Smooth muscle cell (in vitro differentiated cells): ENCODE measurements around the gene KLHDC3. TPM values are rescaled to one million over a fixed set of nuclear protein-coding genes. Genes with fewer than 3 reads are reported as not detected.

Experiments
- DNase-seq: peaks from one replicate; lab custom pipeline; 2025; ENCODE audit not compliant: unreplicated experiment; lab: John Stamatoyannopoulos, UW
- H2AFZ ChIP-seq: fragments of 200-600 bp; sonication (generic); 2 replicates; pipeline ENCODE4 v1.6.0; 2016; ENCODE audit warnings: antibody characterized with exemption, low read depth, mild to moderate bottlenecking
- H3F3A ChIP-seq: fragments of 200-600 bp; sonication (generic); 2 replicates; pipeline ENCODE4 v1.6.0; 2017; ENCODE audit warnings: antibody characterized with exemption, low read depth
- H3K27ac ChIP-seq: fragments of 200-600 bp; sonication (generic); 2 replicates; pipeline ENCODE4 v1.5.1; 2016; ENCODE audit warnings: low read depth, mild to moderate bottlenecking
- H3K27me3 ChIP-seq: fragments of 200-600 bp; sonication (generic); 2 replicates; pipeline ENCODE4 v1.6.1; 2016; ENCODE audit warnings: low read depth, mild to moderate bottlenecking
- H3K36me3 ChIP-seq: fragments of 200-600 bp; sonication (generic); 2 replicates; pipeline ENCODE4 v1.5.1; 2016; ENCODE audit warnings: low read depth
- H3K4me1 ChIP-seq: fragments of 200-600 bp; sonication (generic); 2 replicates; pipeline ENCODE4 v1.5.1; 2016; ENCODE audit warnings: low read depth
- H3K4me2 ChIP-seq: fragments of 200-600 bp; sonication (generic); 2 replicates; pipeline ENCODE4 v1.6.0; 2016; ENCODE audit warnings: mild to moderate bottlenecking
- H3K4me3 ChIP-seq: fragments of 200-600 bp; sonication (generic); 2 replicates; pipeline ENCODE4 v1.5.1; 2016; ENCODE audit warnings: mild to moderate bottlenecking
- H3K79me2 ChIP-seq: fragments of 200-600 bp; sonication (generic); 2 replicates; pipeline ENCODE4 v1.6.0; 2016; ENCODE audit warnings: low read depth, mild to moderate bottlenecking
- H3K9ac ChIP-seq: fragments of 200-600 bp; sonication (generic); 2 replicates; pipeline ENCODE4 v1.6.0; 2016; ENCODE audit warnings: low read depth
- H3K9me3 ChIP-seq: fragments of 200-600 bp; sonication (generic); replicated peaks from 2 replicates; pipeline ENCODE4 v1.5.1; 2016; ENCODE audit warnings: low read depth
- H4K20me1 ChIP-seq: fragments of 200-600 bp; sonication (generic); 2 replicates; pipeline ENCODE4 v1.6.0; 2016; ENCODE audit warnings: low read depth
- CTCF ChIP-seq: fragments of 200-600 bp; sonication (generic); IDR thresholded peaks from 2 replicates; pipeline ENCODE4 v1.5.1; 2017; ENCODE audit warnings: borderline replicate concordance, mild to moderate bottlenecking, antibody characterized with exemption; ENCODE audit not compliant: insufficient read depth, poor library complexity, severe bottlenecking
- WGBS: methylation state at CpG from one replicate; pipeline ENCODE4 v1.1.7; 2016; ENCODE audit warnings: low lambda C conversion rate; 5-methylcytosine and 5-hydroxymethylcytosine counted together
- polyA plus RNA-seq: library from polyadenylated mRNA; unstranded; fragments of >200 nt; fragmentation: Nextera tagmentation; extraction: Ambion mirVana; gene quantifications from 2 replicates; pipeline ENCODE4 v1.2.1, GENCODE V29; 2016
- total RNA-seq: library from RNA; depleted of rRNA; stranded (reverse); fragments of >200 nt; gene quantifications from 2 replicates; pipeline ENCODE4 v1.2.3, GENCODE V29; 2014

KLHDC3 gene
- total and polyA plus RNA-seq, 2 experiments from 2014 or later: 51.5 to 113 TPM

- no peaks in the 10 kb centered on the region for H3K27me3 ChIP-seq
- no peak overlapping the region for H3K27ac ChIP-seq
- H4K20me1 ChIP-seq: peaks cover 35% of the 10 kb centered on the region
- 96% methylated on average over 2 of the region's 2 CpGs for WGBS
- H3K9me3 ChIP-seq: no peaks in the 10 kb centered on the region
- no peak for DNase-seq
- H2AFZ ChIP-seq: no peak overlapping the region
- H3K4me3 ChIP-seq: no peak overlapping the region
- peaks cover 27% of the 10 kb centered on the region for H3F3A ChIP-seq
- H3K79me2 ChIP-seq: peaks cover 61% of the 10 kb centered on the region
- TF ChIP-seq CTCF: no peak
- H3K36me3 ChIP-seq: no peaks in the 10 kb centered on the region
- H3K4me1 ChIP-seq: peaks cover 16% of the 10 kb centered on the region
- no peak overlapping the region for H3K9ac ChIP-seq
- H3K4me2 ChIP-seq: no peak overlapping the region
Observed at GRCh38 chr6:43019152-43019551, 5.1 kb downstream of the KLHDC3 start.

DNA sequence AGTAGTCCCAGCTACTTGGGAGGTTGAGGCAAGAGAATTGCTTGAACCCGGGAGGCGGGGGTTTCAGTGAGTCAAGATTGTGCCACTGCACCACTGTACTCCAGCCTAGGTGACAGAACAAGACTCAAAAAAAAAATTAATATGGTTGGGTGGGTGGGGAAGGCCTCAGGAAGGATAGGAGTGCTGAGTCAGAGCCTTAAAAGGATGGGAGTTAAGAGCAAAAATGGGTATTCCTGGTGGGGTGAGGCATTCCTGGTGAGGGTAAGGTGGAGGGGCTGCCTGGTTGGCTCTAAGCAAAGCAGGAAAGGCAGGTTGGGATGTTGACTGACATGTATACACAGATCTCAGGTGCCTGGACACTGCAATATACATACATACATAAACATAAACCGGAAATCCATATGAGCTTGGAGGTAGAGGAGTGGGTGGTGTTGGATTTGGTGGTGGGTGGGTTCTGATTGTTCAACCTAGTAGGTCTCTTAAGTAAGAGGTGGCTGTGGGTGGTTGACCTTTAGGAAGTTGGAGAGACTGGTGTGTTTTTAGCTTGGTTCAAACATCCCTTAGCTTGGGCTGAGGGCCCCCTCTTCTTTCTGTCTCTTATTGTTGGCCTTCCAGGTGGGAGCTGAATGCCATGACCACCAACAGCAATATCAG is 6.1 kb downstream of the KLHDC3 start:
- peak overlapping the region; percentile 100 for H3K4me2 ChIP-seq
- no peaks in the 10 kb centered on the region for H3K36me3 ChIP-seq
- no peak overlapping the region for H3K9ac ChIP-seq
- DNase-seq: no peak
- peaks cover 43% of the 10 kb centered on the region for H4K20me1 ChIP-seq
- 97% methylated on average over 3 of the region's 3 CpGs for WGBS
- no peaks in the 10 kb centered on the region for H3K27me3 ChIP-seq
- no peak overlapping the region for H2AFZ ChIP-seq
- H3K4me3 ChIP-seq: no peak overlapping the region
- peaks cover 16% of the 10 kb centered on the region for H3K4me1 ChIP-seq
- H3K79me2 ChIP-seq: peaks cover 56% of the 10 kb centered on the region
- H3K27ac ChIP-seq: peak overlapping the region; percentile 86
- H3K9me3 ChIP-seq: no peaks in the 10 kb centered on the region
- TF ChIP-seq CTCF: no peak
- H3F3A ChIP-seq: peaks cover 32% of the 10 kb centered on the region

GRCh38 chr6:43020847-43021246 is 6.8 kb downstream of the KLHDC3 start:
- WGBS: 62% methylated on average over 5 of the region's 5 CpGs
- Histone ChIP-seq H3K4me3 (peak overlapping the region; percentile 100), H3K27ac (peak overlapping the region; percentile 86), H3K79me2 (peaks cover 49% of the 10 kb centered on the region), H3K4me2 (peak overlapping the region; percentile 100), H3F3A (peaks cover 32% of the 10 kb centered on the region), H3K9ac (peak overlapping the region; percentile 70), H4K20me1 (peaks cover 44% of the 10 kb centered on the region), H2AFZ (peak overlapping the region; percentile 85), H3K4me1 (peaks cover 16% of the 10 kb centered on the region), H3K9me3 (no peaks in the 10 kb centered on the region), H3K27me3 (no peaks in the 10 kb centered on the region), H3K36me3 (no peaks in the 10 kb centered on the region)
- TF ChIP-seq CTCF: no peak
- DNase-seq: no peak
